A673 (cell line): ENCODE measurements around the gene MAP7D2. TPM values are rescaled to one million over a fixed set of nuclear protein-coding genes. Genes with fewer than 3 reads are reported as not detected.

ENCODE experiments used
- BruUV-seq: library from RNA; stranded (reverse); fragments of 400-500 nt; replicated peaks from 2 replicates; lab custom pipeline; 2021; lab: Mats Ljungman, UMichigan
- CTCF ChIA-PET: fragments of 300-600 bp; sonication (Branson Sonifier 250); formaldehyde crosslinking; loops from one replicate; lab custom pipeline; 2022; ENCODE audit warnings: antibody characterized with exemption; lab: Charles Lee
- POLR2A ChIA-PET: fragments of 300-600 bp; sonication (Branson Sonifier 250); formaldehyde crosslinking; loops from one replicate; lab custom pipeline; 2022; ENCODE audit warnings: antibody characterized with exemption; ENCODE audit not compliant: low non-redundant PET; lab: Charles Lee
- DNase-seq: peaks from one replicate; pipeline ENCODE4 v3.0.0-alpha.2; 2015; ENCODE audit warnings: low spot score
- H3K27ac ChIP-seq: fragments of 200-600 bp; sonication (generic); 2 replicates; pipeline ENCODE4 v1.5.1; 2016; ENCODE audit warnings: mixed run types, low read depth, mild to moderate bottlenecking, mixed read lengths, antibody characterized with exemption, low read length; ENCODE audit not compliant: poor library complexity, severe bottlenecking
- H3K27me3 ChIP-seq: fragments of 200-600 bp; sonication (generic); replicated peaks from 2 replicates; pipeline ENCODE4 v1.6.1; 2017; ENCODE audit warnings: mixed run types, low read depth, mild to moderate bottlenecking, mixed read lengths, antibody characterized with exemption, low read length; ENCODE audit not compliant: insufficient read depth, poor library complexity
- H3K36me3 ChIP-seq: fragments of 200-600 bp; sonication (generic); 2 replicates; pipeline ENCODE4 v1.6.1; 2016; ENCODE audit warnings: mixed run types, mild to moderate bottlenecking, mixed read lengths, antibody characterized with exemption, low read length; ENCODE audit not compliant: insufficient read depth, poor library complexity, severe bottlenecking
- H3K4me1 ChIP-seq: fragments of 200-600 bp; sonication (generic); 2 replicates; pipeline ENCODE4 v1.6.1; 2017; ENCODE audit warnings: mixed run types, mild to moderate bottlenecking, mixed read lengths, antibody characterized with exemption, low read length; ENCODE audit not compliant: insufficient read depth, poor library complexity, severe bottlenecking
- H3K4me3 ChIP-seq: fragments of 200-600 bp; sonication (generic); 2 replicates; pipeline ENCODE4 v1.5.1; 2016; ENCODE audit warnings: low read depth, mixed run types, mild to moderate bottlenecking, mixed read lengths, low read length; ENCODE audit not compliant: poor library complexity, severe bottlenecking
- H3K9me3 ChIP-seq: fragments of 200-600 bp; sonication (generic); 2 replicates; pipeline ENCODE4 v1.6.1; 2016; ENCODE audit warnings: mixed run types, low read depth, mild to moderate bottlenecking, mixed read lengths, antibody characterized with exemption, low read length; ENCODE audit not compliant: poor library complexity, severe bottlenecking
- CTCF ChIP-seq: fragments of 300-800, 200-600 bp; sonication (generic); conservative IDR thresholded peaks from 2 replicates; pipeline ENCODE4 v1.5.1; 2017; ENCODE audit warnings: low read depth, mild to moderate bottlenecking, antibody characterized with exemption, low read length, moderate library complexity, mixed read lengths
- EZH2 ChIP-seq: fragments of 200-600 bp; sonication (generic); IDR thresholded peaks from 2 replicates; pipeline ENCODE4 v1.6.1; 2017; ENCODE audit warnings: borderline replicate concordance, low read depth, mild to moderate bottlenecking, mixed read lengths, antibody characterized with exemption, low read length; ENCODE audit not compliant: poor library complexity, severe bottlenecking
- intact Hi-C: fragments of 100-400 bp; cut with micrococcal nuclease; formaldehyde crosslinking; loops from one replicate; pipeline ENCODE4 v1.10.0; 2022; ENCODE audit not compliant: unreplicated experiment
- total RNA-seq: library from RNA; stranded (reverse); gene quantifications from 2 replicates; pipeline ENCODE4 v1.2.3, GENCODE V29; 2021

MAP7D2 gene
- total RNA-seq, 1 experiment from 2014 or later: 1.2 TPM

- no TSS peak for BruUV-seq
- POLR2A ChIA-PET: no interaction called here
Measured at GRCh38 chrX:20091499-20091898, 25.2 kb downstream of the MAP7D2 start.

GRCh38 chrX:20089845-20090244 lies 26.9 kb downstream of the MAP7D2 start:
- POLR2A ChIA-PET: no interaction called here

More at GRCh38 chrX:20091499-20091898, 25.2 kb downstream of the MAP7D2 start:
- DNase-seq: no peak
- Histone ChIP-seq H3K36me3 (no peaks in the 10 kb centered on the region), H3K27ac (no peak overlapping the region), H3K27me3 (peaks cover 4% of the 10 kb centered on the region), H3K9me3 (no peaks in the 10 kb centered on the region), H3K4me3 (no peak overlapping the region), H3K4me1 (no peaks in the 10 kb centered on the region)
- no peak for TF ChIP-seq EZH2
- no peak for TF ChIP-seq CTCF
- CTCF ChIA-PET: no interaction called here
- intact Hi-C loops: no loop called here

GRCh38 chrX:20080277-20080676 lies 36.4 kb downstream of the MAP7D2 start:
- intact Hi-C loops: no loop called here
- POLR2A ChIA-PET: no interaction called here
- no peak overlapping the region for H3K4me3 ChIP-seq
- BruUV-seq: no TSS peak
- no peaks in the 10 kb centered on the region for H3K4me1 ChIP-seq
- H3K9me3 ChIP-seq: no peaks in the 10 kb centered on the region
- CTCF ChIA-PET: no interaction called here
- TF ChIP-seq CTCF (no peak), EZH2 (no peak)
- no peak for DNase-seq
- no peaks in the 10 kb centered on the region for H3K36me3 ChIP-seq
- no peak overlapping the region for H3K27ac ChIP-seq
- peaks cover 7% of the 10 kb centered on the region for H3K27me3 ChIP-seq

More at GRCh38 chrX:20089845-20090244, 26.9 kb downstream of the MAP7D2 start:
- no peaks in the 10 kb centered on the region for H3K36me3 ChIP-seq
- H3K9me3 ChIP-seq: no peaks in the 10 kb centered on the region
- H3K4me3 ChIP-seq: no peak overlapping the region
- peaks cover 4% of the 10 kb centered on the region for H3K27me3 ChIP-seq
- TF ChIP-seq EZH2: no peak
- TF ChIP-seq CTCF: no peak
- CTCF ChIA-PET: no interaction called here
- no peak overlapping the region for H3K27ac ChIP-seq
- no peak for DNase-seq
- H3K4me1 ChIP-seq: no peaks in the 10 kb centered on the region
- intact Hi-C loops: no loop called here
- BruUV-seq: no TSS peak
